Measurements from ENCODE around the gene MAPK8IP1.

The MAPK8IP1 gene

DNA sequence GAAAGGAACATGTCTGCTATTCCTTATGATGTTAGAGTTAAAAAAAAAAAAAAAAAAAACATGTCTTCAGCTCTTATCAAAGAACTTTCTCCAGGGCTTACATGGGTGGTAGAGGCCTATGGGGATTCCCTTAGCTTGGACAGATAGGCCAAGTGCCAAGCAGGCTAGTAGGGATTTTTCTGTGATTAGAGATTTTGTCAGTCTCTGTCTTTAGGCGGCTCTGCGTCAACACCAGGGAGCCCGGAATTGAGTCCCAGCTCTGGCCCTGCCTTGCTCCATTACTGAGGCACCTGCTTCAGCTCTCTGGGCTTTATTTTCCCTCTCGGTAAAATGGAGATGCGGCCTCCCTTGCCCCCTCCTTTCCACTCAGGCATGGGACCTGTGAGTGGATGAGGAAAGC is 25.1 kb upstream of the MAPK8IP1 start:
- DNase-seq (ENCODE audit: low spot score), result no peak

DNA sequence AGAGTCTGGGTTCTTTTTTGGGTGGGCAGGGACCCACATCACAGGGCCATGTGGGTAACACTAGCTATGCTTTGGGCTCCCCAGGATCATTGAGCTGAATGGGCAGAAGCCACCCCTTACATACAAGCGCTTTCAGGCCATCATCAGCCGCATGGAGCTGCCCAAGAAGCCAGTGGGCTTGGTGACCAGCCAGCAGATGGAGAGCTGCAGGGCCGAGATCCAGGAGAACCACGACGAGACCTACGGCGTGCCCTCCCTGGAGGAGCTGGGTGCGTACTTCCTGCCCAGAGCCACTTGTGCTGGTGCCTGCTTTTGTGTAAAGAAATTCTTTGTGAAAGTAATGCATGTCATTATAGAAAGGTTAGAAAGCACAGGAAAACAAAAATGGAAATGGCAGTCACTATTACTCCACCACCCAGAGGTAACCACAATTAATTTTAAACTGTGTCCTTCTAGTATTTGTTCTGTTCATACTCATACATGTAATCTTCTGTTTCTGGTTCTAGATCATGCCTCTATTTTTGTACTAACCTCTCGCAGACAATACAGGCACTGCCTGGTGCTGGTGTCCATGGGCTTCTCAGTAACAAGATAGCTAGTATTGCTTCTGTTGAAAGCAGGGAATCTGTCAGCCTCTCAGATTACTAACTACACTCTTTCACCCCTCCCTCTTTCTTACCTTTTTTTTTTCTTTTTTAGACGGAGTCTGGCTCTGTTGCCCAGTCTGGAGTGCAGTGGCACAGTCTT is 24.5 kb upstream of the MAPK8IP1 start:
- DNase-seq (ENCODE audit: low spot score), result no peak

DNA sequence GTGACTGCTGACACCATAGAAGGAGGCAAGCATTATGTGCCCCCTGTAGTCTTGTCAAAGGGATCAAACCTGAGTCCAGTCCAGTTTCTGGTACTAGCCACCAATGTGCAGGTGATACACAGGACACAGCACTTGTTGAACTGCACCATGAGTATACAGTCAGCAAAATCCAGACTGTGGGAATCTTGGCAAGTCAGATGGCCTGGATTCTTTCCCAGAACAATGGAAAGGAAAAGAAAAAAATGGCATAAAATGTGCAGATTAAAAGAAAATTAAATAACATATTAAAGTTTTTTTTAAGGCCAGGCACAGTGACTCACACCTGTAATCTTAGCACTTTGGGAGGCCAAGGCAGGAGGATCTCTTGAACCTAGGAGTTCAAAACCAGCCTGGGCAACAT is 21.4 kb upstream of the MAPK8IP1 start:
- no peak for DNase-seq (ENCODE audit: low spot score)

DNA sequence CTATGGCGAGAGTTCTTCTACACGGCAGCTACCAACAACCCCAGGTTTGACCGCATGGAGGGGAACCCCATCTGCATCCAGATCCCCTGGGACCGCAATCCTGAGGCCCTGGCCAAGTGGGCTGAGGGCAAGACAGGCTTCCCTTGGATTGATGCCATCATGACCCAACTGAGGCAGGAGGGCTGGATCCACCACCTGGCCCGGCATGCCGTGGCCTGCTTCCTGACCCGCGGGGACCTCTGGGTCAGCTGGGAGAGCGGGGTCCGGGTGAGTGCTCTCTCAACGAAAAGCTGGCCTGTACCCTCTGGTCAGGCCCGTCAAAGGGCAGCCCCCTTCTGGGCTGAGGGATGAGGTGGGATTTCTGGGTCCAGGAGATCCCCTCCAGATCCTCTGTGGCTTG is 15.9 kb upstream of the MAPK8IP1 start:
- DNase-seq (ENCODE audit: low spot score), result no peak

DNA sequence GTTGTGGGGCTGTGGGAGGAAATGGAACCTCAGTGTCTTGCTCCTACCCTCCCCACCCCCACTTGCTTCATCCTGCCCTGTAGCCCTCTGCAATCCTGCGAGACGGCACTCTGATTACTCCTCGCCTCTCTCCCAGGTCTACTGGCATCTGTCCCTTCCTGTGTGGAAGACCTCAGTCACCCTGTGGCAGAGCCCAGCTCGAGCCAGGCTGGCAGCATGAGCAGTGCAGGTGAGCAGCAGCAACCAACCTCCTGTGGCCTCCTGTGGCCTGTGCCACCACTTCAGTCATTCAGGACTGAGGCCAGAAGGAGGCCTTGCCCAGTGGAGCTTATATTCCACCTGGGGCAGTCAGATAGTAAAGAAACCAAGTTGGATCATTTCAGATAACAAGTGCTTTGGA is 14.7 kb upstream of the MAPK8IP1 start:
- no peak for DNase-seq (ENCODE audit: low spot score)

DNA sequence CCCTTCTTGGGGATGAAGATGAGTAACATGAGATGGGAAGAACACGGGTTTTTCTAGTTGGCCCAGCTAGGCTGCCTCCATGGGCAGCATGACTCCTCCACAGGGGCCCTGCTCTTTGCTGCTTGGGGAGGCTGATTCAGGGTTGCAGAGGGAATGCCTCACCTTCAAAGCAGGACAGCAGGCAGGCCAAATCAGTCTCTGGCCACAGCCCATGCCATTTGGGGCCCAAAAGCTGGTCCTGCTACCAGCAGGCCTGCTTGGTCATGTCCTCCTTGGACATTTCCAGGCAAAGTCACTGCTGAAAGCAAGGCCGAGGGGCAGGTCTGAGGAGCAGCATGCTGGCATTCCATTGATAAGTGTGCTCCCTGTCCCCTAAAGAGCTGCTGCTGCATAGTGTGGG is 13.8 kb upstream of the MAPK8IP1 start:
- no peak for DNase-seq (ENCODE audit: low spot score)

DNA sequence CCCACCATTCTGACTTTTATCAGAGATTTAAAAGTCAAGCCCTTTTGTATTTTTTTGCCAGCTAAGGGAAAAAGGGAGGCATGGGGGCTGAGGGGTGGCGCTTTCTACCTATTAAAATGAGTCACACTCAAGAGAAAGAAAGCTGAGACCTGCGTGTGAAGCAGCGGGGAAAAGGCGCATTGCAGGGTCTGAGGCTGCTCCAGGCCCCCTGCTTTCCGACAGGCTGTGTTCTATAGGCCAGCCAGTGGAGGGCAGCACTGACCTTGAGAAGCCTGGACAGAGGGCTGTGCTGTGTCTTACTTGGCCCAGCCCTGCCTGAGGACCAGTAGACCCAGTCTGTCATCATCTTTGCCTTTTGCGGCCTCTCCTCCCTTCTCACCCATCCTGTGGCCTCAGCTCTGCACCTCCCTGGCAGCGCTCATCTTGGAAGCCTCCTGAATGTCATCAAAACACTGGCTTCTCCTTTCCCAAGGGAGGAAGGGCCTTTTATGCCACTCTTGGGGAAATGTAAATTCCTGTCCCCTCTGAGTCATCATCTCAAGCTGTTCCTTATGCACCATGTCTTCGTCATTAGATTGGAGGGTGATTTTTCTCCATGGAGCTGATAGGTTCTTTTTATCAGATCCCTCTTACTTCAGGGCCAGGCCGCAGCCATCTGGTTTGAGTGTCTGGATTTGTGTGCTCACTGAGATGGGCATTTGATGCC is 12.6 kb upstream of the MAPK8IP1 start:
- DNase-seq (ENCODE audit: low spot score), result peak; percentile 74

DNA sequence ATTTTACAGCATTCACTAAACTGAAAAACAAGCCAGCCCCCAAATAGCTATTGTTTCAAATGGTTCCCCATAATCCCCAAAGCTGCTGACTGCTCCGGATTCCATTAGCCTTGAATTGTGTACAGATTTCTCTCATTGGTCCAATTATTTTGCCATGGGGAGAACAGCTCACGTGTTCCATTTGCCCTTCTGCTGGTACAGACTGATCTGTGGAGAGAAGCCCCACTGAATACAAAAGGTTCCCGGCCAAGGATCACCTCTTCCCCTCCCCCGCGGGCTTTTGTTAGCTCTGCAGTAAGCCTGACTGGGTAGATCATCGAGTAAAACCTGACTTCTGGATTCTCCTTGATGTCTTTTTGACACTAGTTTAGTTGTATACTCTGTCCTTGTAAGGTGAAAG is 9.1 kb upstream of the MAPK8IP1 start:
- no peak for DNase-seq (ENCODE audit: low spot score)

DNA sequence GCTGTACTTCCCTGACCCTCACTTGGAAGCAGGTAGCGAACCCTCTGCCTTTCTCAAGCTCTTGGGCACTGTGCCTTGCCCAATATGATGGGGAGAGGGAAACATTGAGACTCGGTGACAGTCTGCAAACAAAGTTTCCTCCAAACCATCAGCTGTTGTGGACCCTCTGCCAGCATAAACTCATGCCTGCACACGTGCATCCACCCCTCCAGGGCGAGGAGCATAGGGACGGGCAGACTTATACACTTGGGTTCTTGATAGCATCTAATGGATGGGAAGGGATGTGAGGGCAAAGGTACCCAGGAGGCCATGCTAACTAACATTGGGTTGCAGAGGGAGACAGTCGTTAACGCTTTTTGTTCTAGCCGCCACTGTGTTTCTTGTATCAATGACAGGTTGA is 8.2 kb upstream of the MAPK8IP1 start:
- no peak for DNase-seq (ENCODE audit: low spot score)

DNA sequence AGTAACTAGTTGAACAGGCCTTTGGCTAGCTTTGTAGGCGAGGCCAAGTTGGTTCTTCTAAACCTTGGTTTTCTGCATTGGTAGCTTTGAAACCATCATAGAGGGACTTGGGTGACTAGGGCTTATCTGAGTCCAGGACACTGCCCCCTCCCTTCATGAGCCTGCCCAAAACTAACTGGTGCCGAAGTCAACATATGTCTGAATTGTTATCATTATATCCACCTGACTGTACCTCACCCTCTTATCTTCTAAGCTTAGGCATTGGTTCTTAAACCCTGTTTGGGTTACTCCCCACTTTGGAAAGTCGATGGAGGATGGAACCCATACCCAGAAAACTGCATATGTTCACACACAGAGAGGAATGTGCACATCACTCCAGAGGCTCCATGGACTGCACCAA is 7.6 kb upstream of the MAPK8IP1 start:
- no peak for DNase-seq (ENCODE audit: low spot score)

DNA sequence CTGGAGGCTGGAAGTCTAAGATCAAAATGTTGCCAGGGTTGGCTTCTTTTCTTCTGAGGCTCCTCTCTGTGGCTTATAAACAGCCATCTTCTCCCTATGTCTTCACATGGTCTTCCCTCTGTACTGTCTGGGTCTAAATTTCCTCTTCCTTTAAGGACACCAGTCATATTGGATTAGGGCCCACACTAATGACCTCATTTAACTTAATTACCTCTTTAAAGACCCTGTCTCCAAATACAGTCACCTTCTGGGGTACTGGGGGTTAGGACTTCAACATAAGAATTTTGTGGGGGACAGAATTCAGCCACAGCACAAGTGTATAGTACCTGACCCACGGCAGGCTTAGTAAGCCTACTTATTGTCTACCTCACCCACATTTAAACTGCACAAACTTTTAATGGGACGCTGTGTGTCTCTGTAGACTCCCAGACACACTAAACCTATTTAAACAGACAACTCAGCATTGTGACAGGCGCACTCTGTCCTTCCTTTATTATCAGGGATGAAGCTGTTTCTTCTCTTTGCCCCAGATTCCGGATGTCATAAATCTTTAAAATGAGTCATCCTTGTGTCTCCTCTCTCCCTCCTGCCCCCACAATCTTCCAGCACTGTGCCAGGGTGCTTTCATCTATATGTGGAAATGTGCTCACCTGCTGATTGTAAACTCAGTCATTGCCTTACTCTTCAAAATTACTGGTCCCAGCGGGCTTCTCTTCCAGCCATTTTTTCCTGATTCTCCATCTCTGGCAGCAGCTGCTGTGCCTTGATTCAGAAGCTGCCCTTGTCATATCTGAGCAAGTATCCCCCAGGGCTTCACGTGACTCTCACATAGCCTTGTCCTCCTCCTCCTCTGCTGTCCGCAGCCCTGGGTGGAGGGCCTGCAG is 5.4 kb upstream of the MAPK8IP1 start:
- no peak for DNase-seq (ENCODE audit: low spot score)

DNA sequence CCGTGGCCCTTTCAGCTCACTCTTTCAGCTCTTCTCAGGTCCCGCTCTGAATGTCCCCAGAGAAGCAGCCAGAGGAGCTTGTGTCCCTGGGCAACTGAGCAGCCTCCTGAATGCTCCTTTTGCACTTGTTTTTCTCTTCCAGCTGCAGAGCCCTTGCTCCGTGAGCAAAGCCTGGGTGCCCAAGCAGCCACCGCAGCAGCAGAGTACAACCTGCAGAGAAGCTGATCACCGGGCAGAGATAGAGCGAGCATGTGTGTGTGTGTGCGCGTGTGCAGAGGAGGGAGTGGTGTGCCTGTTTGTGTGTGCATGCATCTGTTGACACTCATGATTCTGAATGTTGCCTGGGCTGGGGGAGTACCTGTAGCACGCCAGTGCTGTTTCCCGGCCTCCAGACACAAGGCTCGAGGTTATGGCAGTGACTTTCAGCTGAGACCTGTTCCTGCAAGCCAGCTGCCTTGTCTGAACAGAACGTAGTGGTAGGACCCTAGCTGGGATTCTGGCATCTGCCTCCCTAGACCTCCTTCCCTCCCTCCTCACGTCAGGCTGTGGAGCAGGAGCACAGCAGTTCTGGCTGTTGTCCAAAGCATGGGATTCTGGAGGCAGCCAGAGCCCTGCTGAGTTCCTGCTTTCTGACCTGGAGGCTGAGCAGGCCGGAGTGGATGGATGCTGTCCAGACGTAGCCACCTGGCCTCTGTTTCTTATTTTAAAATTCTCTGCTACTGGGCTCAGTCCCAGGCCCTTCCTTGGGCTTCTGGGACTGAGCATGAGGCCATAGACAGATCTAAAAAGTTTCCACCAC is 4.5 kb upstream of the MAPK8IP1 start:
- no peak for DNase-seq (ENCODE audit: low spot score)

DNA sequence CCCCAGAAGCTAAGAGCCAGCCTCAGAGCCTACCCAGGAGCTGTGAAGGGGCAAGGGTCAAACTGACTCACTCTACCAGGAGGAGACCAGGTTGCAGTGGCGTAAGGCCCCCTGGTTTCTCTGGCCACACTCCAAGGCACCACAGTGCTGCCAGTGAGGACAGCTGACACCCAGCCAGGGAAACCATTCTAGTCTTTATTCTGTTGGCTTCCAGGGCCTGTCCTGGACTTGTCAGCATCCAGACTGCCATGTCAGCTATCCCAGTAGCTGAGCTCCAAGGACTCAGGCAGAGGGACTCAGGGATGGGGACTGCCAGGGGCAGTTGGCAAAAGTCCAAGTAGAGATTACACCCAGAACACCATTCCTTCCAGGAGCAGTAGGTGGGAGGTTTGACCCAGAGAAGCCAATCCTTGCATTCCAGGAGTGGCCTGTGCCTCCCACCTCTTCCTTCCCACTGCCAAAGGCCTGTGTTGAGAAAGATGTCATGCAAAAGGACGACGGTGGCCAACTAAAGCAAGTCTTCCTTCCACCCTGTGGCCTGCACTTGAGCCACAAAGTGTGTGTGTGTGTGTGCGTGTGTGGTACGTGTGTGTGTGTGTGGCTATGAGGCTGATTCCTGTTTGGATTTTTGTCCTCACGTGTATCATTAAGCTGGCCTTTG is 3.6 kb upstream of the MAPK8IP1 start:
- no peak for DNase-seq (ENCODE audit: low spot score)

DNA sequence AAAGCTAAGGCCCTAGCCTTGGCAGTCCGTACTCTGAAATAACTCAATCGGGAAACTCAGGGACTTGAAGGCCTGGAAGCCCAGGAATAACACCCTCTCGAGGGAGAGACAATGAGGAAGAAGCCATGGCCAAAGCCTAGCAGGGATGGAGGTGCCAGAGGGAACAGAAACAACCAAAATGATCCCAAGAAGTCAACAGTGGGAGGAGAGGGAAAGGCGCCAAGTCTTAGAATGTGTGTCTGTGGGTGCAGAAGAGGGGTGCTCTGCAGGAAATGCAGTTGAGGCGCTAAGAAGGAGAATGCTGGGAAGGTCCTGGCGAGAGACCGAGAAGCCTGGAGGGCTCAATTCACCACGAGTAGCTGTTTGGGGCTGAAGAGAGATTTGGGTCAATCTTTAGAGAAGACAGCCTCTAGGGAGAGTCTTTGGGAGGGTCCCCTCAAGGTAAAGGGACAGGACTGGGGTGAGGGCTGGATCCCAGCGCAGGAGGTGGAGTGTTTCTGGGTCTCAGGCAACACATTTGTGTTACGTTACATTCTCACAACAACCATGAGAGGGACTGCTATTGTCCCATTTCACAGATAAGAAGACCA is 760 bp upstream of the MAPK8IP1 start:
- no peak for DNase-seq (ENCODE audit: low spot score)

DNA sequence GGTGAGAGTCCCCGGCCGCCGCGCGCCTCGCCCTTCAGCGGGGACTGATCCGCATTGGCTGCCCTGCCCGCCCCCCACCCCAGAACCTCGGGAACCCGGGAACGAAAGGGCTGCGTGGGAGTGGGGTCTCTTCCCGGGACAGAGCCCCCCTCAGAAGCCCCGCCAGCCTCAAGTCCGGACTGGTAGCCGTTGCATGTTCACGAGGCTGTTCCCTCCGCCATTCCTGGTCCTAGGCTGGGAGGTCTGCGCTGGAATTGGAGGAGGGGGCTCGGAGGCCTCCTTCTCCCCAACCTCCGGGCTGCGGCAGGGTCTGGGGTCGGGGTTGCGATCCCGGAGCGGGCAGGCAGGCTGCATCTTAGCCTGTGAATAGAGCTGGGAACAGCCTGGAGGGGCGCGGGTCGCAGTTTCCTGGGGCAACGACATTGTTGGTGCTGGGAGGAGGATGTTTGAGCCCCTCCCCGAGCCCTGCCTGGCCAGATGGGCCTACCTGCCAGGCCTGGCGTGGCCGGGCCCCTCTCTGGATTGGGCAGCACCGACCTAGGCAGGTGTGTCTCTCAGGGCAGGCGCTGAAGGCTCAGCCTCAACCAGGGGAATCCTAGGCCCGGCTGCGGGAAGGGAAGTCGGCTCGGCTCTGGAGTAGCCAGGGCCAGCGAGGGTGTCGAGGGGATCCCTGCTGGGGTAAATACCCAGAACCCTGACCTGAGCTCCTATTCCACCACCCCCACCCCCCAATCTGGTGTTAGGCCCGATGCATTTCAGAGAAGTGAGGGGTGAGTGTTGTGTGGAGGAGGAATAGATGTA is 670 bp downstream of the MAPK8IP1 start:
- DNase-seq (ENCODE audit: low spot score), result no peak

DNA sequence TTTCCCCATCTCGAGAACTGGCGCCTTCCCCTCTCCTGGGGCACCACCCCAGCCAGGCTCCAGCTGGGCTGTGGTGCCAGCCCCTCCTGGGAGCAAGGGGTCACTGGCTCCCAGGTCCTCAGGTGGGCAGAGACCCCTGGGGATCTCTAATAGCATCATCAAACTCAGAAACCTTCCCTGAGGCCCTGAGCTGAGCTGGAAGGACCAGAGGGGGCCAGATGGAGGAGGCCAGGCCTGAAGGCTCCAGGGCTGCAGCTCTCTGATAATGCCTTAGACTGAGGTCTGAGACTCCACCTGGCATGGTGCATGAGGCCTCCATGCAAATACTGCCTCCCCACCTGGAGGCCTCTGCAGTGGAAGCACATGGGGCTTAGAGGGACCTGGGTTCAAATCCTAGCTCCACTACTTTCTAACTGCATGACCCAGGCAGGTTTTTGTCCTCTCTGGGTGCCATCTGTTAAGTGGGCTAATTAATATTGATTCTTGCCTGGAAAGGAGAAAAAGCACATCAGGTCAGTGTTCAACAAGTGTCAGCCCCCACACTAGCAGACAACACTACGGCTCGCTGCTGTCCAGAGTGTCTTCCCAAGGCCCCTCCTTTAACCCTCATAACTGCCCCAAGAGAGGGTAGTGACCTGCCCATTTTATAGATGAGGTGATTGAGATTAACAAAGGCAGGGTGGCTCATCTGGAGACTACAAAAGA is 1.5 kb downstream of the MAPK8IP1 start:
- DNase-seq (ENCODE audit: low spot score), result no peak

DNA sequence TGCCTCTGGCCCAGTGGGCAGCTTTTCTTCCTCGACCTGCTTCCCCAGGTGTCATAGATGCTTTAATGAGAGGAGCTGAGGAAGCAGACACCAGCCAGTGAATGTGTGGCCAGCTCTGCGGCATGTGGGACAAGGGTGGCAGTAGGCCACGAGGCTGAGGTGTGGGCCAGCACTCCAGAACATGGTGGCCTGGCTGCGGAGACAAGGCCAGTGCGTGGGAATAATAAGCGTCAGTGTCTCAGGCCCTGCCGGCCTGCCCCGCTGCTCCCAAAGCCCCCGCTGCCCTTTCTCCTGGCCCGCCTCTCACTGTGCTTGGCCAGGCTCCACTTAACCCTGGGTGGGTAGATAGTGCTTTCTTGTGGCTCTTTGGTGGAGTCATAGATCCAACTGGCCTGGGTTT is 2.1 kb downstream of the MAPK8IP1 start:
- DNase-seq (ENCODE audit: low spot score), result no peak

DNA sequence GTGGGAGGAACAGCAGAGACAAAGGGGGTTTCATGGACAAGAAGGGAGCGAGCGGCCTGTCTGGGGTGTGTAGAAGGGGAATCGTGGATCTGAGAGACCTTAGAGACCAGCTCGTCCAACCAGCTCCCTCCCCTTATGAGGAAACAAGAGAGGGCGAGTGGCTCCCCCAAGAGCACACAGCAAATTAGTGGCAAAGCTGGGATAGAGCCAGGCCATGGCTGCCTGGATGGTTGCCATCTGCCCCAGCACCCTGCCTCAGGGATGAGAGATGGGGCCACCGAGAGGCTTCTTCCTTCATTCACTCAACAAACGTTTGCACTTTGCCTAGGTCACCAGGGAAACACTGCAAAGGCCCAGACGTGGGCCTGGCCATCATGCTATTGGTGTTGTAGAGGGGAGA is 4.1 kb downstream of the MAPK8IP1 start:
- no peak for DNase-seq (ENCODE audit: low spot score)

DNA sequence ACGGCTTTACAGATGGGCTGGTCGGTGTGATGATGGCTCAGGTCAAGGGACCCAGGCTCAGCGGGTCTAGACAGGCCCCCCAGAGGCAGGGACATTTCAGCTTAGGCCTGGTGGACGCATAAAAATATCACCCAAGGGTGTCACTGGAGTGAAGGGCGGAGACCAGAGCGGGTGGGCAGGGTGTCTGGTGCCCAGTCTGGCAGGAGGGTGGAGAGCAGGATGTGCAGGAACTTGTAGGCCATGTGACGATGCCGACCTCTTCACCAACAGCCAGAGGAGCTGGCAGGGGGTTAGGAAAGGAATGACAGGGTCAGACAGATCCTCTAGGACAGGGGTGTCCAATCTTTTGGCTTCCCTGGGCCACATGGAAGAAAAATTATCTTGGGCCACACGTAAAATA is 4.5 kb downstream of the MAPK8IP1 start:
- DNase-seq (ENCODE audit: low spot score), result no peak
